T-helper 17 cell (primary cell): ENCODE measurements around the gene FBXW7. TPM values are rescaled to one million over a fixed set of nuclear protein-coding genes. Genes with fewer than 3 reads are reported as not detected.

ENCODE experiments used
- ATAC-seq: fragments of 150-1000 bp; cut with Tn5 transposase; 2 replicates; pipeline ENCODE4 v1.10.0; 2021; ENCODE audit warnings: mild to moderate bottlenecking, moderate library complexity
- DNase-seq, 3 donors: peaks; one replicate each; pipeline versions ENCODE4 v3.0.0 to v3.0.0-alpha.2; 2020 to 2021
- H3K9me3 ChIP-seq: one replicate; pipeline ENCODE4 v1.7.0; 2013; ENCODE audit warnings: low read length, mild to moderate bottlenecking; ENCODE audit not compliant: control insufficient read depth, poor library complexity, severe bottlenecking
- H3K27ac Mint-ChIP-seq: one replicate; pipeline ENCODE4 v1.8.0; 2022; ENCODE audit warnings: mild to moderate bottlenecking, moderate library complexity, mixed read lengths
- H3K27me3 Mint-ChIP-seq: one replicate; pipeline ENCODE4 v1.8.0; 2022; ENCODE audit warnings: mixed read lengths
- H3K36me3 Mint-ChIP-seq: one replicate; pipeline ENCODE4 v1.8.0; 2022; ENCODE audit warnings: low read depth, mixed read lengths
- H3K4me1 Mint-ChIP-seq: one replicate; pipeline ENCODE4 v1.8.0; 2022; ENCODE audit warnings: mild to moderate bottlenecking, mixed read lengths
- H3K4me3 Mint-ChIP-seq: one replicate; pipeline ENCODE4 v1.8.0; 2022; ENCODE audit warnings: mild to moderate bottlenecking, moderate library complexity, mixed read lengths
- total RNA-seq, 4 donors: library from RNA in 2 of 4; stranded (reverse) in 2 of 4; gene quantifications; one replicate each; pipeline ENCODE4 v1.2.3 and lab custom pipeline; 2022 to 2026

Gene FBXW7
- 100 to 1,000 TPM; 102 to 125 TPM for total RNA-seq
- total RNA-seq (lab: John Stamatoyannopoulos, UW) = 205 to 224 reads per million in 2 donors

- peaks cover 10% of the 10 kb centered on the region for H3K36me3 Mint-ChIP-seq
- peak within 1 kb of the TSS; percentile 96 for H3K4me3 Mint-ChIP-seq
- peak within 1 kb of the TSS; percentile 99 for H3K27ac Mint-ChIP-seq
- DNase-seq (peak; percentile 97 to 99 (median 98)), ATAC-seq (peak; percentile 85)
- H3K9me3 ChIP-seq = no peaks in the 10 kb centered on the region
- H3K27me3 Mint-ChIP-seq = no peaks in the 10 kb centered on the region
- peaks cover 55% of the 10 kb centered on the region for H3K4me1 Mint-ChIP-seq
These were observed at the start of gene FBXW7 for GRCh38 chr4:152535903-152536544. Gene FBXW7 (minus strand): TSS chr4:152536092. CDS start chr4:152411803, 124,289 bp downstream.

GRCh38 chr4:152585023-152585441 is 49.1 kb upstream of the FBXW7 start:
- Mint-ChIP-seq H3K4me1 (peaks cover 12% of the 10 kb centered on the region), H3K27ac (peak overlapping the region; percentile 90), H3K36me3 (peaks cover 6% of the 10 kb centered on the region), H3K27me3 (peaks cover 5% of the 10 kb centered on the region), H3K4me3 (peak overlapping the region; percentile 70)
- DNase-seq (no peak), ATAC-seq (peak; percentile 69)
- no peaks in the 10 kb centered on the region for H3K9me3 ChIP-seq

GRCh38 chr4:152581536-152582160 is 45.8 kb upstream of the FBXW7 start:
- Mint-ChIP-seq H3K4me3 (peak overlapping the region; percentile 57), H3K27me3 (peaks cover 5% of the 10 kb centered on the region), H3K4me1 (peaks cover 18% of the 10 kb centered on the region), H3K36me3 (peaks cover 4% of the 10 kb centered on the region), H3K27ac (no peak overlapping the region)
- DNase-seq (no peak), ATAC-seq (no peak)
- H3K9me3 ChIP-seq = no peaks in the 10 kb centered on the region

- no peak for ATAC-seq
- no peak overlapping the region for H3K4me3 Mint-ChIP-seq
These were observed 44.0 kb upstream of the FBXW7 start for GRCh38 chr4:152579916-152580315.

GRCh38 chr4:152579107-152579764 is 43.3 kb upstream of the FBXW7 start:
- H3K4me3 Mint-ChIP-seq = no peak overlapping the region
- H3K36me3 Mint-ChIP-seq = peaks cover 4% of the 10 kb centered on the region
- H3K27ac Mint-ChIP-seq = peak overlapping the region; percentile 51
- DNase-seq (no peak), ATAC-seq (no peak)
- H3K9me3 ChIP-seq = no peaks in the 10 kb centered on the region
- H3K27me3 Mint-ChIP-seq = peaks cover 9% of the 10 kb centered on the region
- H3K4me1 Mint-ChIP-seq = peaks cover 6% of the 10 kb centered on the region

More at GRCh38 chr4:152579916-152580315, 44.0 kb upstream of the FBXW7 start:
- peaks cover 4% of the 10 kb centered on the region for H3K36me3 Mint-ChIP-seq
- DNase-seq = no peak
- H3K27ac Mint-ChIP-seq = peak overlapping the region; percentile 51
- H3K27me3 Mint-ChIP-seq = peaks cover 5% of the 10 kb centered on the region
- H3K4me1 Mint-ChIP-seq = peaks cover 8% of the 10 kb centered on the region
- no peaks in the 10 kb centered on the region for H3K9me3 ChIP-seq

- peaks cover 4% of the 10 kb centered on the region for H3K36me3 Mint-ChIP-seq
- no peak overlapping the region for H3K4me3 Mint-ChIP-seq
- H3K27ac Mint-ChIP-seq = peak overlapping the region; percentile 51
- H3K4me1 Mint-ChIP-seq = peaks cover 6% of the 10 kb centered on the region
- peaks cover 9% of the 10 kb centered on the region for H3K27me3 Mint-ChIP-seq
- DNase-seq (no peak), ATAC-seq (no peak)
- no peaks in the 10 kb centered on the region for H3K9me3 ChIP-seq
These were observed 42.8 kb upstream of the FBXW7 start for GRCh38 chr4:152578670-152579069.

- no peak for ATAC-seq
- H3K27ac Mint-ChIP-seq = peak overlapping the region; percentile 34
- H3K4me1 Mint-ChIP-seq = peaks cover 6% of the 10 kb centered on the region
- no peaks in the 10 kb centered on the region for H3K9me3 ChIP-seq
- H3K4me3 Mint-ChIP-seq = no peak overlapping the region
- DNase-seq = no peak
- H3K27me3 Mint-ChIP-seq = peaks cover 9% of the 10 kb centered on the region
- H3K36me3 Mint-ChIP-seq = peaks cover 2% of the 10 kb centered on the region
These were observed 42.0 kb upstream of the FBXW7 start for GRCh38 chr4:152577708-152578396.

GRCh38 chr4:152575533-152575932 is 39.6 kb upstream of the FBXW7 start:
- H3K36me3 Mint-ChIP-seq = peaks cover 2% of the 10 kb centered on the region

GRCh38 chr4:152573861-152574260 is 38.0 kb upstream of the FBXW7 start:
- no peaks in the 10 kb centered on the region for H3K9me3 ChIP-seq
- H3K27me3 Mint-ChIP-seq = peaks cover 4% of the 10 kb centered on the region

More at GRCh38 chr4:152575533-152575932, 39.6 kb upstream of the FBXW7 start:
- no peak for DNase-seq
- H3K4me1 Mint-ChIP-seq = peaks cover 6% of the 10 kb centered on the region
- H3K4me3 Mint-ChIP-seq = no peak overlapping the region
- H3K27me3 Mint-ChIP-seq = peaks cover 4% of the 10 kb centered on the region
- H3K9me3 ChIP-seq = no peaks in the 10 kb centered on the region
- H3K27ac Mint-ChIP-seq = no peak overlapping the region
- no peak for ATAC-seq

GRCh38 chr4:152572417-152573086 is 36.7 kb upstream of the FBXW7 start:
- H3K27ac Mint-ChIP-seq = no peak overlapping the region
- no peaks in the 10 kb centered on the region for H3K4me1 Mint-ChIP-seq
- DNase-seq = no peak
- H3K9me3 ChIP-seq = no peaks in the 10 kb centered on the region
- H3K36me3 Mint-ChIP-seq = peaks cover 2% of the 10 kb centered on the region
- no peak for ATAC-seq
- no peak overlapping the region for H3K4me3 Mint-ChIP-seq
- peaks cover 4% of the 10 kb centered on the region for H3K27me3 Mint-ChIP-seq

More at GRCh38 chr4:152573861-152574260, 38.0 kb upstream of the FBXW7 start:
- DNase-seq (no peak), ATAC-seq (no peak)
- H3K36me3 Mint-ChIP-seq = peaks cover 2% of the 10 kb centered on the region
- no peak overlapping the region for H3K4me3 Mint-ChIP-seq
- H3K27ac Mint-ChIP-seq = no peak overlapping the region
- H3K4me1 Mint-ChIP-seq = peaks cover 2% of the 10 kb centered on the region

GRCh38 chr4:152571770-152572169 is 35.9 kb upstream of the FBXW7 start:
- Mint-ChIP-seq H3K4me1 (no peaks in the 10 kb centered on the region), H3K36me3 (peaks cover 2% of the 10 kb centered on the region), H3K4me3 (no peak overlapping the region), H3K27me3 (peaks cover 4% of the 10 kb centered on the region), H3K27ac (no peak overlapping the region)
- DNase-seq (no peak), ATAC-seq (no peak)
- no peaks in the 10 kb centered on the region for H3K9me3 ChIP-seq

GRCh38 chr4:152571296-152571695 is 35.4 kb upstream of the FBXW7 start:
- H3K4me1 Mint-ChIP-seq = no peaks in the 10 kb centered on the region
- no peaks in the 10 kb centered on the region for H3K9me3 ChIP-seq
- DNase-seq = no peak
- peaks cover 2% of the 10 kb centered on the region for H3K36me3 Mint-ChIP-seq
- peaks cover 4% of the 10 kb centered on the region for H3K27me3 Mint-ChIP-seq
- ATAC-seq = no peak
- H3K4me3 Mint-ChIP-seq = no peak overlapping the region
- no peak overlapping the region for H3K27ac Mint-ChIP-seq
